ENCODE data around the gene MYO16.

The MYO16 gene

GRCh38 chr13:108657519-108657918, 28.1 kb downstream of the MYO16 start:
- in situ Hi-C loops (cut with HindIII; ENCODE audit: low sequenced_read_pairs): no loop called here

- in situ Hi-C loops (cut with HindIII; ENCODE audit: low sequenced_read_pairs): no loop called here
Measured at GRCh38 chr13:108662528-108662927, 33.1 kb downstream of the MYO16 start.

GRCh38 chr13:108663710-108664109, 34.3 kb downstream of the MYO16 start:
- in situ Hi-C loops (cut with HindIII; ENCODE audit: low sequenced_read_pairs): no loop called here

GRCh38 chr13:108667205-108667604, 37.8 kb downstream of the MYO16 start:
- in situ Hi-C loops (cut with HindIII; ENCODE audit: low sequenced_read_pairs): no loop called here

GRCh38 chr13:108669381-108669780, 40.0 kb downstream of the MYO16 start:
- in situ Hi-C loops (cut with HindIII; ENCODE audit: low sequenced_read_pairs): no loop called here

- in situ Hi-C loops (cut with HindIII; ENCODE audit: low sequenced_read_pairs): no loop called here
Measured at GRCh38 chr13:108674346-108674745, 44.9 kb downstream of the MYO16 start.

GRCh38 chr13:108674771-108675170, 45.4 kb downstream of the MYO16 start:
- in situ Hi-C loops (cut with HindIII; ENCODE audit: low sequenced_read_pairs): no loop called here

GRCh38 chr13:108676620-108677019, 47.2 kb downstream of the MYO16 start:
- in situ Hi-C loops (cut with HindIII; ENCODE audit: low sequenced_read_pairs): no loop called here

- in situ Hi-C loops (cut with HindIII; ENCODE audit: low sequenced_read_pairs): no loop called here
Measured at GRCh38 chr13:108677806-108678205, 48.4 kb downstream of the MYO16 start.

GRCh38 chr13:108680011-108680410, 50.6 kb downstream of the MYO16 start:
- in situ Hi-C loops (cut with HindIII; ENCODE audit: low sequenced_read_pairs): no loop called here

GRCh38 chr13:108681986-108682575, 52.7 kb downstream of the MYO16 start:
- in situ Hi-C loops (cut with HindIII; ENCODE audit: low sequenced_read_pairs): no loop called here

- in situ Hi-C loops (cut with HindIII; ENCODE audit: low sequenced_read_pairs): no loop called here
Measured at GRCh38 chr13:108682714-108683113, 53.3 kb downstream of the MYO16 start.

- in situ Hi-C loops (cut with HindIII; ENCODE audit: low sequenced_read_pairs): no loop called here
Measured at GRCh38 chr13:108686027-108686426, 56.6 kb downstream of the MYO16 start.

GRCh38 chr13:108690726-108691125, 61.3 kb downstream of the MYO16 start:
- in situ Hi-C loops (cut with HindIII; ENCODE audit: low sequenced_read_pairs): loop anchor here (5.0 kb wide), 1 partner anchor 68 kb away; no protein-coding TSS in a partner anchor

- in situ Hi-C loops (cut with HindIII; ENCODE audit: low sequenced_read_pairs): no loop called here
Measured at GRCh38 chr13:108700422-108701170, 71.2 kb downstream of the MYO16 start.

- in situ Hi-C loops (cut with HindIII; ENCODE audit: low sequenced_read_pairs): no loop called here
Measured at GRCh38 chr13:108702171-108702570, 72.8 kb downstream of the MYO16 start.

GRCh38 chr13:108705031-108705430, 75.6 kb downstream of the MYO16 start:
- in situ Hi-C loops (cut with HindIII; ENCODE audit: low sequenced_read_pairs): no loop called here

- in situ Hi-C loops (cut with HindIII; ENCODE audit: low sequenced_read_pairs): no loop called here
Measured at GRCh38 chr13:108707584-108707983, 78.2 kb downstream of the MYO16 start.

GRCh38 chr13:108708921-108709320, 79.5 kb downstream of the MYO16 start:
- in situ Hi-C loops (cut with HindIII; ENCODE audit: low sequenced_read_pairs): no loop called here

GRCh38 chr13:108711386-108711785, 82.0 kb downstream of the MYO16 start:
- in situ Hi-C loops (cut with HindIII; ENCODE audit: low sequenced_read_pairs): no loop called here

GRCh38 chr13:108725471-108725870, 96.1 kb downstream of the MYO16 start:
- in situ Hi-C loops (cut with HindIII; ENCODE audit: low sequenced_read_pairs): no loop called here

GRCh38 chr13:108728370-108728769, 99.0 kb downstream of the MYO16 start:
- in situ Hi-C loops (cut with HindIII; ENCODE audit: low sequenced_read_pairs): no loop called here
